Measurements from ENCODE around the gene SLC22A4.

The SLC22A4 gene

DNA sequence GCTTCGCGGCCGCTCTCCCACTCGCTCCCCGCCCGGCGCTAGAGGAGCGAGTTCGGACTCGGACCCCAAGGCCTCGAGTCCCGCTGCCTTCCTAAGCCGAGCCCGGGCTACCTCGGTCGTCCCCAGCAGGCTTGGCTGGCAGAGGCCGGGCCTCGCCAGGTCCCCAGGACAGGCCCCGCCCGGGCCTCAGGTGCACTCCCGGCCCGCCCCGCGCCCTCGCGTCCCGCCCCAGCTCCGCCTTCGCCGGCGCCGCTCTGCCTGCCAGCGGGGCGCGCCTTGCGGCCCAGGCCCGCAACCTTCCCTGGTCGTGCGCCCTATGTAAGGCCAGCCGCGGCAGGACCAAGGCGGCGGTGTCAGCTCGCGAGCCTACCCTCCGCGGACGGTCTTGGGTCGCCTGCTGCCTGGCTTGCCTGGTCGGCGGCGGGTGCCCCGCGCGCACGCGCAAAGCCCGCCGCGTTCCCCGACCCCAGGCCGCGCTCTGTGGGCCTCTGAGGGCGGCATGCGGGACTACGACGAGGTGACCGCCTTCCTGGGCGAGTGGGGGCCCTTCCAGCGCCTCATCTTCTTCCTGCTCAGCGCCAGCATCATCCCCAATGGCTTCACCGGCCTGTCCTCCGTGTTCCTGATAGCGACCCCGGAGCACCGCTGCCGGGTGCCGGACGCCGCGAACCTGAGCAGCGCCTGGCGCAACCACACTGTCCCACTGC is 75.4 kb downstream of the SLC22A4 start, which contains the start of gene SLC22A5:
Gene SLC22A5 (plus strand): TSS at position 237 of the 707 bp plus-strand sequence. CDS start 263 bp downstream, at position 500.
- Histone ChIP-seq H3K4me2 (ENCODE audit: low read depth, low read length) (peak within 1 kb of the TSS; percentile 96), H3K36me3 (replicated peaks; ENCODE audit: insufficient read depth, low read length) (no peaks in the 10 kb centered on the region), H3K79me2 (ENCODE audit: low read length) (peaks cover 8% of the 10 kb centered on the region), H3K4me1 (ENCODE audit: low read length) (peaks cover 5% of the 10 kb centered on the region), H2AFZ (ENCODE audit: low read length) (peak within 1 kb of the TSS; percentile 100), H3K9me2 (replicated peaks; ENCODE audit: insufficient read depth, low read length) (no peaks in the 10 kb centered on the region), H4K20me1 (ENCODE audit: insufficient read depth, low read length) (no peaks in the 10 kb centered on the region), H3K9ac (ENCODE audit: low read length) (peak within 1 kb of the TSS; percentile 71), H3K9me3 (replicated peaks; ENCODE audit: insufficient read depth, low read length) (no peaks in the 10 kb centered on the region), H3K27ac (ENCODE audit: low read length) (peak within 1 kb of the TSS; percentile 65; the same call in 1 of the 2 replicates), H3K4me3 (ENCODE audit: low read length) (peak within 1 kb of the TSS; percentile 90), H3F3A (ENCODE audit: insufficient read depth, low read length) (no peaks in the 10 kb centered on the region), H3K27me3 (replicated peaks; ENCODE audit: insufficient read depth, low read length) (no peaks in the 10 kb centered on the region)
- peak; percentile 85 for DNase-seq
- no peak for TF ChIP-seq EZH2 (optimal IDR thresholded peaks at IDR 0.05; ENCODE audit: low read depth, low read length)
- TF ChIP-seq, protein P1, sequence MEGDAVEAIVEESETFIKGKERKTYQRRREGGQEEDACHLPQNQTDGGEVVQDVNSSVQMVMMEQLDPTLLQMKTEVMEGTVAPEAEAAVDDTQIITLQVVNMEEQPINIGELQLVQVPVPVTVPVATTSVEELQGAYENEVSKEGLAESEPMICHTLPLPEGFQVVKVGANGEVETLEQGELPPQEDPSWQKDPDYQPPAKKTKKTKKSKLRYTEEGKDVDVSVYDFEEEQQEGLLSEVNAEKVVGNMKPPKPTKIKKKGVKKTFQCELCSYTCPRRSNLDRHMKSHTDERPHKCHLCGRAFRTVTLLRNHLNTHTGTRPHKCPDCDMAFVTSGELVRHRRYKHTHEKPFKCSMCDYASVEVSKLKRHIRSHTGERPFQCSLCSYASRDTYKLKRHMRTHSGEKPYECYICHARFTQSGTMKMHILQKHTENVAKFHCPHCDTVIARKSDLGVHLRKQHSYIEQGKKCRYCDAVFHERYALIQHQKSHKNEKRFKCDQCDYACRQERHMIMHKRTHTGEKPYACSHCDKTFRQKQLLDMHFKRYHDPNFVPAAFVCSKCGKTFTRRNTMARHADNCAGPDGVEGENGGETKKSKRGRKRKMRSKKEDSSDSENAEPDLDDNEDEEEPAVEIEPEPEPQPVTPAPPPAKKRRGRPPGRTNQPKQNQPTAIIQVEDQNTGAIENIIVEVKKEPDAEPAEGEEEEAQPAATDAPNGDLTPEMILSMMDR (IDR thresholded peaks at IDR 0.05; ENCODE audit: low read length), result no peak
- no peak for TF ChIP-seq EZH2phosphoT487 (IDR thresholded peaks at IDR 0.05; ENCODE audit: low read length)

DNA sequence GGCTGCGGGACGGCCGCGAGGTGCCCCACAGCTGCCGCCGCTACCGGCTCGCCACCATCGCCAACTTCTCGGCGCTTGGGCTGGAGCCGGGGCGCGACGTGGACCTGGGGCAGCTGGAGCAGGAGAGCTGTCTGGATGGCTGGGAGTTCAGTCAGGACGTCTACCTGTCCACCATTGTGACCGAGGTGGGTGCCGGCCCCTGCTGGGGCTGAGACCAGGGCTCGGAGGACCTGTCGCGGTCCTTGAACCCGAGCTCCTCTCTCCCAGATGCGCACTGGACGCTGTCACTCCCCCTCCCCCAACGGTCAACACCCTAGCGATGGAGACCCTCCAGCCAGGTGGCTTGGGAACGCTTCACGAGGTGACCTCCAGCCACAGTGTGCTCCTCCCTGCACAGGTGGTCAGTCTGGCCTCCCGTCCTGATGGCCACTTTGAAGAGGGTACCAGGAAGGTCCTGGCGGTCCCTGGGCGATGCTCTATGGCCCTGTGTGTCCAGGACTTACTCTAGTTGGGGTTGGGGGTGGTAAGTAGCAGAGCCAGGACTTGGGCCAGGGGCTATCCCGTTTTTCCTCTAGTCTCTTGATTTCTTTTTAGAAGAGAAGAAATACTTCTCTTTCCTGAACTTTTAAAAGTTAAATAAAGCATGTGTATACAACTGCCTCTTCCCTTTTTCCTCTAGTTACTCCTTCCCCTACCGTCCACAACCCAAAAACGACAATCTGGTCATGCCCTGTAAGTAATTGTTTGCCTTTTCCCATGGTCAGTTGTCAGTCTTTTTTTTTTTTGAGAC is 76.2 kb downstream of the SLC22A4 start:
- H3K9me3 ChIP-seq (replicated peaks; ENCODE audit: insufficient read depth, low read length), result no peaks in the 10 kb centered on the region
- H3F3A ChIP-seq (ENCODE audit: insufficient read depth, low read length), result no peaks in the 10 kb centered on the region
- peaks cover 5% of the 10 kb centered on the region for H3K4me1 ChIP-seq (ENCODE audit: low read length)
- peaks cover 8% of the 10 kb centered on the region for H3K79me2 ChIP-seq (ENCODE audit: low read length)
- H2AFZ ChIP-seq (ENCODE audit: low read length), result peak overlapping the region; percentile 91
- H4K20me1 ChIP-seq (ENCODE audit: insufficient read depth, low read length), result no peaks in the 10 kb centered on the region
- TF ChIP-seq, protein P1 (IDR thresholded peaks at IDR 0.05; ENCODE audit: low read length), result no peak
- TF ChIP-seq EZH2 (optimal IDR thresholded peaks at IDR 0.05; ENCODE audit: low read depth, low read length) (no peak), EZH2phosphoT487 (IDR thresholded peaks at IDR 0.05; ENCODE audit: low read length) (no peak)
- no peak for DNase-seq
- H3K4me2 ChIP-seq (ENCODE audit: low read depth, low read length), result peak overlapping the region; percentile 96
- peak overlapping the region; percentile 90 for H3K4me3 ChIP-seq (ENCODE audit: low read length)
- H3K36me3 ChIP-seq (replicated peaks; ENCODE audit: insufficient read depth, low read length), result no peaks in the 10 kb centered on the region
- H3K27me3 ChIP-seq (replicated peaks; ENCODE audit: insufficient read depth, low read length), result no peaks in the 10 kb centered on the region
- H3K27ac ChIP-seq (ENCODE audit: low read length), result peak overlapping the region; percentile 65; the same call in 1 of the 2 replicates
- no peaks in the 10 kb centered on the region for H3K9me2 ChIP-seq (replicated peaks; ENCODE audit: insufficient read depth, low read length)
- peak overlapping the region; percentile 71 for H3K9ac ChIP-seq (ENCODE audit: low read length)

DNA sequence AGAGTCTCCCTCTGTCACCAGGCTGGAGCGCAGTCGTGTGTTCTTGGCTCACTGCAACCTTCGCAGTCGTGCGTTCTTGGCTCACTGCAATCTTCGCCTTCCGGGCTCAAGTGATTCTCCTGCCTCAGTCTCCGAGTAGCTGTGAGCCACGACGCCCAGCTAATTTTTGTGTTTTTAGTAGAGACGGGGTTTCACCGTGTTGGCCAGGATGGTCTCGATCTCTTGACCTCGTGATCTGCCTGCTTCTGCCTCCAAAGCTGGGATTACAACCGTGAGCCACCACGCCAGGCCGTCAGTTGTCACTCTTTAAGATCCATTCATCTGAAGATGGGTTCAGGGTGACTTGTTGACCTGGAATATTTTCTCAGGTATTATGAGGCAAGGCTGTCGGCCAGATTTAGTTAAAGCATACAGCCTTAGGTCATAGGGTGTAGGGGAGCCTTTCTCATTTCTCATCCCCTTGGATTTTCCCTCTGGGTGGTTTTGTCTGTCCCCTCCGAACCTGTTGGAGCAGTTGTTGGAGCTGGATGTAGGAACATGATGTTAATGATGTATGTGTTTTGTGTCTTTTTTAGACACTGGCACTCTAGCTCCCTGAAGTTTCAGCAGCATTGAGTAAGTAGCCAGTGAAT is 76.9 kb downstream of the SLC22A4 start:
- Histone ChIP-seq H3F3A (ENCODE audit: insufficient read depth, low read length) (no peaks in the 10 kb centered on the region), H3K4me3 (ENCODE audit: low read length) (no peak overlapping the region), H3K27ac (ENCODE audit: low read length) (no peak overlapping the region), H3K27me3 (replicated peaks; ENCODE audit: insufficient read depth, low read length) (no peaks in the 10 kb centered on the region), H4K20me1 (ENCODE audit: insufficient read depth, low read length) (no peaks in the 10 kb centered on the region), H3K79me2 (ENCODE audit: low read length) (peaks cover 8% of the 10 kb centered on the region), H3K9me3 (replicated peaks; ENCODE audit: insufficient read depth, low read length) (no peaks in the 10 kb centered on the region), H2AFZ (ENCODE audit: low read length) (no peak overlapping the region), H3K9ac (ENCODE audit: low read length) (no peak overlapping the region), H3K9me2 (replicated peaks; ENCODE audit: insufficient read depth, low read length) (no peaks in the 10 kb centered on the region), H3K4me2 (ENCODE audit: low read depth, low read length) (peak overlapping the region; percentile 96; the same call in 1 of the 2 replicates), H3K4me1 (ENCODE audit: low read length) (peaks cover 5% of the 10 kb centered on the region), H3K36me3 (replicated peaks; ENCODE audit: insufficient read depth, low read length) (no peaks in the 10 kb centered on the region)
- no peak for DNase-seq
- TF ChIP-seq, protein P1 (IDR thresholded peaks at IDR 0.05; ENCODE audit: low read length), result no peak
- TF ChIP-seq EZH2 (optimal IDR thresholded peaks at IDR 0.05; ENCODE audit: low read depth, low read length), result no peak
- TF ChIP-seq EZH2phosphoT487 (IDR thresholded peaks at IDR 0.05; ENCODE audit: low read length), result no peak

Measured in MM.1S (cell line).